CD8-positive, alpha-beta memory T cell (primary cell): Measurements from ENCODE around the gene ZNF629. TPM values are rescaled to one million over a fixed set of nuclear protein-coding genes. Genes with fewer than 3 reads are reported as not detected.

ENCODE experiments used
- CTCF ChIA-PET: fragments of 350-600 bp; sonication (Branson Sonifier 250); formaldehyde crosslinking; loops from one replicate; lab custom pipeline; 2021; ENCODE audit warnings: antibody characterized with exemption; lab: Charles Lee
- POLR2A ChIA-PET: fragments of 350-600 bp; sonication (Branson Sonifier 250); formaldehyde crosslinking; loops from one replicate; lab custom pipeline; 2021; ENCODE audit warnings: antibody characterized with exemption; lab: Charles Lee
- DNase-seq, 5 donors: peaks; one replicate each; pipeline versions ENCODE4 v3.0.0 to v3.0.0-alpha.2; 2020 to 2022; ENCODE audit warnings: mixed read lengths in 1 of 5
- H3K27ac ChIP-seq: one replicate; pipeline ENCODE4 v1.7.0; 2013; ENCODE audit warnings: low read depth, mild to moderate bottlenecking, low read length, moderate library complexity
- H3K27me3 ChIP-seq: 2 replicates; pipeline ENCODE4 v1.7.0; 2013; ENCODE audit warnings: low read length, mild to moderate bottlenecking; ENCODE audit not compliant: insufficient read depth, poor library complexity, severe bottlenecking
- H3K36me3 ChIP-seq: 2 replicates; pipeline ENCODE4 v1.7.0; 2013; ENCODE audit warnings: mild to moderate bottlenecking, low read length, moderate library complexity; ENCODE audit not compliant: insufficient read depth
- H3K4me1 ChIP-seq: 2 replicates; pipeline ENCODE4 v1.7.0; 2013; ENCODE audit warnings: mild to moderate bottlenecking, low read length, moderate library complexity; ENCODE audit not compliant: insufficient read depth
- H3K4me3 ChIP-seq: 2 replicates; pipeline ENCODE4 v1.7.0; 2013; ENCODE audit warnings: mild to moderate bottlenecking, low read length
- H3K9me3 ChIP-seq: 2 replicates; pipeline ENCODE4 v1.7.0; 2013; ENCODE audit warnings: mild to moderate bottlenecking, low read length
- H3K27ac Mint-ChIP-seq, 8 donors: one replicate each; pipeline ENCODE4 v1.8.0; 2020 to 2021; ENCODE audit warnings: mixed read lengths in 8 of 8, mild to moderate bottlenecking in 6 of 8, inconsistent platforms in 3 of 8, moderate library complexity in 3 of 8
- H3K27me3 Mint-ChIP-seq, 2 donors: one replicate each; pipeline ENCODE4 v1.8.0; 2020 to 2021; ENCODE audit warnings: mixed read lengths in 2 of 2, mild to moderate bottlenecking in 1 of 2, moderate library complexity in 1 of 2
- H3K36me3 Mint-ChIP-seq, 3 donors: one replicate each; pipeline ENCODE4 v1.8.0; 2020 to 2021; ENCODE audit warnings: mixed read lengths in 3 of 3, inconsistent platforms in 1 of 3, mild to moderate bottlenecking in 1 of 3
- H3K4me1 Mint-ChIP-seq, 3 donors: one replicate each; pipeline ENCODE4 v1.8.0; 2020 to 2021; ENCODE audit warnings: mixed read lengths in 3 of 3, inconsistent platforms in 1 of 3, mild to moderate bottlenecking in 1 of 3
- H3K4me3 Mint-ChIP-seq, 7 donors: one replicate each; pipeline ENCODE4 v1.8.0; 2020 to 2021; ENCODE audit warnings: mixed read lengths in 7 of 7, mild to moderate bottlenecking in 6 of 7, moderate library complexity in 4 of 7, inconsistent platforms in 2 of 7
- H3K9me3 Mint-ChIP-seq, 5 donors: one replicate each; pipeline ENCODE4 v1.8.0; 2020 to 2022; ENCODE audit warnings: mixed read lengths in 5 of 5, mild to moderate bottlenecking in 3 of 5, moderate library complexity in 2 of 5, inconsistent platforms in 1 of 5
- polyA plus RNA-seq: library from polyadenylated mRNA; unstranded; fragments of 300-500 nt; fragmentation: Illumina TruSeq; gene quantifications from one replicate; pipeline ENCODE4 v1.2.3, GENCODE V29; 2021
- total RNA-seq, 2 experiments: library from RNA; stranded (reverse); gene quantifications; one replicate each; pipeline ENCODE4 v1.2.3, GENCODE V29; 2021

The ZNF629 gene
- total and polyA plus RNA-seq, 3 experiments from 2014 or later = 1.1 to 5.7 (median 5.6) TPM

DNA sequence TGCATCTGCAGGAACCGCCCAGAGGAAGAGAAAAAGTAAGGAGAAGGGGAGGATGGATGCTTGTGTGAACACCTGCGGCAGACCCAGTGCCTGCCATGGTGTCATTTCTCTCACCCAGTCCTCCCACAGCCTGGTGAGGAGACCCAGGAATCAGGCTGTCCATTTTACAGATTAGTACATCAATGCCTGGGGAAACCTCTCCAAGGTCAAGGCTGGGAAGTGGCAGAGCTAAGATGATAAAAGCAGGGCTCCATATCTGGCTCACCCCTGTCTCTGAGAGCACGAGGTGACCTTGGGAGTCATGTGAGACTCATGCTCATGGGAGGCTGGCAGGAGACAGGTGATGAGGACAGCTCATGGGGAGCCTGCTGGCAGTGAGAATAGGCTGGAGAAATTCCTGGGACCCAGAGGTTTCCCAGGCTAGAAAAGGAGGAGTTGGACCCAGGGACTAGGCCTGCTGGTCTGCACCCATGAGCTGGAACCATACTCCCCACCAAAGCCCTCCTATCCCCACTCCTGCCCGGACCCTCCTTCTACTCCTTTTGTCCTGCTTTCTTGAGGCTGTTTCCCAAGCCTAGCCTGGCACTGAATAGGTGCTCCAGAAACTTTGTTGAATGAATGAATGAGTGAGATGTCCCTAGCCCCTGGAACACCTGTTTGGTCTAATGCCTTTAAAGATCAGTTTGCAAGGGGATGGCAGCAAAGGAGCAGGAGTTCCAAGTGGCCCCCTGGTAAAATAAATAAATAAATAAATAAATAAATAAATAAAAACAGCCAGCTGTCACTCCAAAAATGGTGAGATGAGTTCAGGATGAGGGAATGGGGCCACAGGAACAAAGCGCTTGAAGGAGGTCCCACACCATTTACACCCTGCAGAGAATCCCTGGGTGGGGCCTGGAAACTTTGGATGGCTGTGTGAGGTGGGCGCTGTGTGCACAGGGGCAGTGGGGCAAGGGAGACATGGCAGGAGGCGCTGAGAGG lies 1.6 kb downstream of the ZNF629 start:
- no peaks in the 10 kb centered on the region for H3K36me3 ChIP-seq
- Mint-ChIP-seq H3K4me1 (peaks cover 9 to 24% (median 13%) of the 10 kb centered on the region in 3 donors), H3K9me3 (no peaks in the 10 kb centered on the region), H3K27me3 (peaks cover 14% of the 10 kb centered on the region in 2 donors), H3K27ac (peak overlapping the region in 2 of 8 donors; percentile 17 to 88), H3K36me3 (peaks cover 0 to 11% (median 2%) of the 10 kb centered on the region in 3 donors), H3K4me3 (peak overlapping the region; percentile 13 to 74 (median 67))
- peaks cover 7% of the 10 kb centered on the region for H3K27me3 ChIP-seq
- no peak for DNase-seq
- no peak overlapping the region for H3K4me3 ChIP-seq
- peak overlapping the region; percentile 31 for H3K27ac ChIP-seq
- ChIA-PET CTCF (interaction anchor here (0.9 kb wide), 2 partner anchors 20 to 59 kb away, joined by 3 read pairs; no protein-coding TSS in a partner anchor), POLR2A (interaction anchor here (0.6 kb wide), 2 partner anchors 27 to 98 kb away, joined by 6 to 9 read pairs; no protein-coding TSS in a partner anchor)
- no peaks in the 10 kb centered on the region for H3K9me3 ChIP-seq
- peaks cover 14% of the 10 kb centered on the region for H3K4me1 ChIP-seq

DNA sequence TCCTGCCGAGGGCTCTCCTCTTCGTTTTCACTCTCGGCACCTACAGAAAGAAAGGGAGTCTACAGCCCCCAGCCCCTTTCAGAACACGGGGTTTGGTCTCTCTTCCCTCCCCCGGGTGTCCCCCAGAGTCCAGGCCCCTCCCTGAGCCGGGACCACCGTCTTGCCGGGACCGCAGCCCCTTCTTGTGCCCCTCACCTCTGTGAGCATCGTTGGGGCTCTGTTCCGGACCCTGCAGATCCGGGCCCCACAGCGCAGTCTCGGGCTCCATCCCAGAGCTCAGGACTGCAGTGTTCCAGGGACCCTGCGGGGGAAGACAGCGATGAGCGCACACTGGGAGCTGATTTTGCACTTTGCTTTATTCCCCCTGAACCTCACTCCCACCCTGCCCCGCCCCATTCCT lies 2.8 kb downstream of the ZNF629 start:
- peaks cover 0 to 11% (median 2%) of the 10 kb centered on the region in 3 donors for H3K36me3 Mint-ChIP-seq
- H3K4me3 Mint-ChIP-seq = no peak overlapping the region
- Histone ChIP-seq H3K4me3 (no peak overlapping the region), H3K27me3 (peaks cover 7% of the 10 kb centered on the region), H3K9me3 (no peaks in the 10 kb centered on the region), H3K4me1 (peaks cover 14% of the 10 kb centered on the region), H3K27ac (no peak overlapping the region), H3K36me3 (no peaks in the 10 kb centered on the region)
- peaks cover 14% of the 10 kb centered on the region in 2 donors for H3K27me3 Mint-ChIP-seq
- H3K4me1 Mint-ChIP-seq = peaks cover 9 to 24% (median 13%) of the 10 kb centered on the region in 3 donors
- no peak for DNase-seq
- POLR2A ChIA-PET = no interaction called here
- no peaks in the 10 kb centered on the region for H3K9me3 Mint-ChIP-seq
- CTCF ChIA-PET = no interaction called here
- H3K27ac Mint-ChIP-seq = no peak overlapping the region

DNA sequence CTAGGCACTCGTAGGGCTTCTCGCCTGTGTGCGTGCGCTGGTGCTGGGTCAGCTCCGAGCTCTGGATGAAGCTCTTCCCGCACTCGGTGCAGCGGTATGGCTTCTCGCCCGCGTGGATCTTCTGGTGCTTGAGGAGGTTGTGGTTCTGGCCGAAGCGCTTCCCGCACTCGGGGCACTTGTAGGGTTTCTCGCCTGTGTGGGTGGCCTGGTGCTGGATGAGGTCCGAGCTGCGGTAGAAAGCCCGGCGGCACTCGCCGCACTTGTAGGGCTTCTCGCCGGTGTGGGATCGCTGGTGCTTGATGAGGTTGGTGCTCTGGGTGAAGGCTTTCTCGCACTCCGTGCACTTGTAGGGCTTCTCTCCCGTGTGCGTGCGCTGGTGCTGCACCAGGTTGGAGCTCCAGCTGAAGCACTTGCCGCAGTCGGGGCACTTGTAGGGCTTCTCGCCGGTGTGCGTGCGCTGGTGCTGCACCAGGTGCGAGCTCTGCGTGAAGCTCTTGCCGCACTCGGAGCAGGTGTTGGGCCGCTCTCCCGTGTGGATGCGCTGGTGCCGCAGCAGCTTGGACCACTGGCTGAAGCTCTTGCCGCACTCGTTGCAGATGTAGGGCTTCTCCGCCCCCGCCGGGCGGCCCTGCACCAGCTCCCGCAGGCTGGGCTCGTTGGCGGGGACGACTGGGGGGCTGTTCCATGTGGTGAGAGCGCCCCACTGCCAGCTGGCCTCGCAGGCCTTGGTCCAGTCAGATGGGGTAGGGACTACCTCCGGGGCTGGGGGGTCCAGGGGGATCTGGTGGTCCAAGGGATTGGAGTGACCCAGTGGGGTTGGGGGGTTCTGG lies 3.5 kb downstream of the ZNF629 start:
- Mint-ChIP-seq H3K4me1 (peaks cover 9 to 24% (median 13%) of the 10 kb centered on the region in 3 donors), H3K4me3 (no peak overlapping the region), H3K9me3 (no peaks in the 10 kb centered on the region), H3K36me3 (peaks cover 0 to 11% (median 2%) of the 10 kb centered on the region in 3 donors), H3K27ac (no peak overlapping the region), H3K27me3 (peaks cover 9 to 14% of the 10 kb centered on the region in 2 donors)
- Histone ChIP-seq H3K4me3 (no peak overlapping the region), H3K27ac (no peak overlapping the region), H3K27me3 (peaks cover 7% of the 10 kb centered on the region), H3K4me1 (peaks cover 14% of the 10 kb centered on the region), H3K36me3 (no peaks in the 10 kb centered on the region), H3K9me3 (no peaks in the 10 kb centered on the region)
- DNase-seq = no peak
- CTCF ChIA-PET = interaction anchor here (0.8 kb wide), 1 partner anchor 61 kb away, joined by 3 read pairs; no protein-coding TSS in a partner anchor
- POLR2A ChIA-PET = no interaction called here

DNA sequence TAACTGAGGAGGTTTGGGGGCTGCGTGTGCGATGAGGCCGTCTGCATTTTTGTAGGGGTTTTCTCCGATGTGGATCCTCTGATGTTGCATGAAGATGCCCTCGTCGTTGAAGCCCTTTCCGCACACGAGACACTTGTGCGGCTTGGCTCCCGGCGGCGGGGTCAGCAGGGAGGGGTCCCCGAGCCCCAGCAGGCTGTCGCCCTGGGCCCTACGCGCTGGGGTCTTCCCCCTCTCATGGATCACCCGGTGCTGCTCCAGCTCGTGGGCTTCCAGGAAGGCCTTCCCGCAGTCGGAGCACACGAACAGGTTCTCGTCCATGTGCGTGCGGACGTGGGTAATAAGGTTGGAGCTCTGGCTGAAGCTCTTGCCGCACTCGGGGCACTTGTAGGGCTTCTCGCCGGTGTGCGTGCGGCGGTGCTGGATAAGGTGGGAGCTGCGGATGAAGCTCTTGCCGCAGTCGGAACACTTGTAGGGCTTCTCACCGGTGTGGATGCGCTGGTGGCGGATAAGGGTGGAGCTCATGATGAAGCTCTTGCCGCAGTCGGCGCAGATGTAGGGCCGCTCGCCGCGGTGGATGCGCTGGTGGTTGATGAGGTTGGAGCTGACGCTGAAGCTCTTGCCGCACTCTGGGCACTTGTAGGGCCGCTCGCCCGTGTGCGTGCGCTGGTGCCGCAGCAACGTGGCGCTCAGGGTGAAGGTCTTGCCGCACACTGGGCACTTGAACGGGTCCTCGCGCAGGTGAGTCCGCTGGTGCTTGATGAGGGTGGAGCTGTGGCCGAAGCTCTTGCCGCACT lies 4.3 kb downstream of the ZNF629 start:
- no peaks in the 10 kb centered on the region for H3K9me3 Mint-ChIP-seq
- no peaks in the 10 kb centered on the region for H3K36me3 ChIP-seq
- peak overlapping the region in 1 of 7 donors; percentile 37 for H3K4me3 Mint-ChIP-seq
- H3K4me1 Mint-ChIP-seq = peaks cover 6 to 20% (median 9%) of the 10 kb centered on the region in 3 donors
- peaks cover 1 to 8% of the 10 kb centered on the region in 2 donors for H3K27me3 Mint-ChIP-seq
- H3K27me3 ChIP-seq = peaks cover 7% of the 10 kb centered on the region
- ChIA-PET CTCF (interaction anchor here (0.8 kb wide), 1 partner anchor 62 kb away, joined by 3 read pairs; no protein-coding TSS in a partner anchor), POLR2A (no interaction called here)
- H3K27ac Mint-ChIP-seq = peak overlapping the region in 1 of 8 donors; percentile 33
- H3K9me3 ChIP-seq = no peaks in the 10 kb centered on the region
- H3K27ac ChIP-seq = no peak overlapping the region
- no peak for DNase-seq
- H3K4me3 ChIP-seq = no peak overlapping the region
- H3K4me1 ChIP-seq = peaks cover 11% of the 10 kb centered on the region
- peaks cover 0 to 11% (median 2%) of the 10 kb centered on the region in 3 donors for H3K36me3 Mint-ChIP-seq

DNA sequence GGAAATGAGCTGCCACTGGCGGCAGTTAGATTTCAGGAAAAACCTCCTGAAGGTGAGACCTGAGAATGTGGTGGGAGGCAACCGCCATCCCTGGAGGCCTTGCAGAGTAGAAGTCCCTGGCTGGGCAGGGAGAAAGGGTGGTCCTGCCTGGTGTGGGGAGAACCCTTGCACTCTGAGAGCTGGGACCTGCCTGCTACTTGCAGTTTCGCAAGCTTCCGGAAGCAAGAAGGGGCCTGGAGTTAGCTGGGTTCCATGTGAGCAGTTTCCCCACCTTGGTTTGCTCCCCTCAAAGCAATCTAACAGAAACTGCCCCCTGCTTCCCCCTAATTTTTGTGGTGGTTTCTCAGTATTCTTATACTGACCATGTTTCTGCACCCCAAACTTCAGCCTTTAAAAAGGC lies 6.5 kb downstream of the ZNF629 start:
- no peaks in the 10 kb centered on the region for H3K4me1 ChIP-seq
- Mint-ChIP-seq H3K9me3 (no peaks in the 10 kb centered on the region), H3K27ac (no peak overlapping the region), H3K27me3 (peaks cover 0 to 8% of the 10 kb centered on the region in 2 donors), H3K4me3 (peak overlapping the region in 1 of 7 donors; percentile 64), H3K4me1 (peaks cover 6 to 20% (median 8%) of the 10 kb centered on the region in 3 donors), H3K36me3 (peaks cover 0 to 11% (median 2%) of the 10 kb centered on the region in 3 donors)
- CTCF ChIA-PET = no interaction called here
- no peaks in the 10 kb centered on the region for H3K27me3 ChIP-seq
- no peaks in the 10 kb centered on the region for H3K9me3 ChIP-seq
- POLR2A ChIA-PET = no interaction called here
- H3K36me3 ChIP-seq = no peaks in the 10 kb centered on the region
- no peak overlapping the region for H3K4me3 ChIP-seq
- no peak for DNase-seq
- peak overlapping the region; percentile 0 for H3K27ac ChIP-seq

DNA sequence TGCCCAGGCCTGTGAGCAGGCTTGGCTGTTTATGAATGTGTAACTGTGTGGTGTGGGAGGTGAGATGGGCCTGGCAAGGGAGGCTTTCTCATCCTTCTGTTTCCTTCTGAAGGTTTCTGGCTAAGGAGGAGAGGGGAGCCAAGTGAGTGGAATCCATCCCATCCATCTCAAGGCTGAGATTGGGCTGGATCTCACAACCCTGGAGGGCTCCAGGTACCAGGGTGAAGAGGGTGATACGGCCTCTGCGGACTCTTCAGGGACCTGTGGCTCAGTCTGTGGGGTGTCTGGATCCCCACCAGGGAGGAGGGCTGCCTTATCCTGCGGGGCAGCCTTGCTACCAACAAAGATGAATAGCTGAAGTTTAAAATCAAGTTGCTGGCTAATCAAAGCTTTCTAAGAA lies 7.0 kb downstream of the ZNF629 start:
- Histone ChIP-seq H3K27me3 (no peaks in the 10 kb centered on the region), H3K36me3 (no peaks in the 10 kb centered on the region), H3K9me3 (no peaks in the 10 kb centered on the region), H3K4me1 (peaks cover 2% of the 10 kb centered on the region), H3K27ac (no peak overlapping the region), H3K4me3 (no peak overlapping the region)
- peaks cover 0 to 6% of the 10 kb centered on the region in 2 donors for H3K27me3 Mint-ChIP-seq
- peaks cover 8 to 20% (median 8%) of the 10 kb centered on the region in 3 donors for H3K4me1 Mint-ChIP-seq
- H3K9me3 Mint-ChIP-seq = no peaks in the 10 kb centered on the region
- POLR2A ChIA-PET = no interaction called here
- CTCF ChIA-PET = no interaction called here
- peaks cover 0 to 12% (median 2%) of the 10 kb centered on the region in 3 donors for H3K36me3 Mint-ChIP-seq
- no peak overlapping the region for H3K27ac Mint-ChIP-seq
- no peak overlapping the region for H3K4me3 Mint-ChIP-seq
- no peak for DNase-seq

DNA sequence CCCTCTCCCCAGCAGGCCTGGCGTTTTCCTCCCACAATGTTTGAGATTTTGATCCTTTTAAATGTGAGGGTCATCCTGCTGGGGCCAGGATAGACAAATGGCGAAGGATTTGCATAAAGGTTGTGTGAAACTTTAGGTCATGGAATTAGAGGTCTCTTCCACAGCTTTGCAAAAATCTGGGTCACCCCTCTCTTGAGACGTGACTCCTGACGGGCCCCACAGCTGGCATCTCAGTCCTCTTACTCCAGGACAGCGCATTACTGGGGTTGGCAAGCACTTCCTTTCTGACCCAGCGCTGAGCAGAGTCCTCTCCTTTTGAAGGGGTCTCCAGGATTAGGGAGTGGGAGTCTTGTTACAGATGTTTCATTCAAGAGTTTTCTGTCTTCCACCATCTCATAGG lies 7.4 kb downstream of the ZNF629 start:
- Mint-ChIP-seq H3K27ac (no peak overlapping the region), H3K9me3 (no peaks in the 10 kb centered on the region), H3K4me1 (peaks cover 8 to 23% (median 8%) of the 10 kb centered on the region in 3 donors), H3K4me3 (no peak overlapping the region), H3K27me3 (peaks cover 0 to 6% of the 10 kb centered on the region in 2 donors), H3K36me3 (peaks cover 0 to 15% (median 2%) of the 10 kb centered on the region in 3 donors)
- CTCF ChIA-PET = no interaction called here
- no peaks in the 10 kb centered on the region for H3K36me3 ChIP-seq
- H3K4me1 ChIP-seq = peaks cover 4% of the 10 kb centered on the region
- POLR2A ChIA-PET = no interaction called here
- H3K27ac ChIP-seq = no peak overlapping the region
- no peaks in the 10 kb centered on the region for H3K9me3 ChIP-seq
- no peak for DNase-seq
- no peak overlapping the region for H3K4me3 ChIP-seq
- no peaks in the 10 kb centered on the region for H3K27me3 ChIP-seq
